GM18868 (cell line): ENCODE data around the gene PPM1J.
A peak's percentile ranks its signal among the peaks of the same experiment; 100 is the strongest.
"Not testable (repeated sequence)": the region's sequence is repeated elsewhere in the genome, so short reads cannot be mapped to it uniquely, and the experiment has no call there.

Experiments used
- ATAC-seq: cut with Tn5 transposase; IDR thresholded peaks from one replicate; pipeline ENCODE4 v1.9.1; 2021; ENCODE audit warnings: mild to moderate bottlenecking, moderate library complexity; ENCODE audit not compliant: unreplicated experiment

PPM1J gene, protein sequence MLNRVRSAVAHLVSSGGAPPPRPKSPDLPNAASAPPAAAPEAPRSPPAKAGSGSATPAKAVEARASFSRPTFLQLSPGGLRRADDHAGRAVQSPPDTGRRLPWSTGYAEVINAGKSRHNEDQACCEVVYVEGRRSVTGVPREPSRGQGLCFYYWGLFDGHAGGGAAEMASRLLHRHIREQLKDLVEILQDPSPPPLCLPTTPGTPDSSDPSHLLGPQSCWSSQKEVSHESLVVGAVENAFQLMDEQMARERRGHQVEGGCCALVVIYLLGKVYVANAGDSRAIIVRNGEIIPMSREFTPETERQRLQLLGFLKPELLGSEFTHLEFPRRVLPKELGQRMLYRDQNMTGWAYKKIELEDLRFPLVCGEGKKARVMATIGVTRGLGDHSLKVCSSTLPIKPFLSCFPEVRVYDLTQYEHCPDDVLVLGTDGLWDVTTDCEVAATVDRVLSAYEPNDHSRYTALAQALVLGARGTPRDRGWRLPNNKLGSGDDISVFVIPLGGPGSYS

GRCh38 chr1:112715264-112716053 is at the start of gene PPM1J:
PPM1J (minus strand) TSS chr1:112715332; CDS start chr1:112715301, 31 bp downstream.
- peak; percentile 64 for ATAC-seq

GRCh38 chr1:112762541-112763500 is 47.7 kb upstream of the PPM1J start:
- ATAC-seq: no peak

GRCh38 chr1:112761714-112762480 is 46.8 kb upstream of the PPM1J start:
- ATAC-seq: no peak

- ATAC-seq: no peak
Observed at GRCh38 chr1:112759228-112759627, 44.1 kb upstream of the PPM1J start.

DNA sequence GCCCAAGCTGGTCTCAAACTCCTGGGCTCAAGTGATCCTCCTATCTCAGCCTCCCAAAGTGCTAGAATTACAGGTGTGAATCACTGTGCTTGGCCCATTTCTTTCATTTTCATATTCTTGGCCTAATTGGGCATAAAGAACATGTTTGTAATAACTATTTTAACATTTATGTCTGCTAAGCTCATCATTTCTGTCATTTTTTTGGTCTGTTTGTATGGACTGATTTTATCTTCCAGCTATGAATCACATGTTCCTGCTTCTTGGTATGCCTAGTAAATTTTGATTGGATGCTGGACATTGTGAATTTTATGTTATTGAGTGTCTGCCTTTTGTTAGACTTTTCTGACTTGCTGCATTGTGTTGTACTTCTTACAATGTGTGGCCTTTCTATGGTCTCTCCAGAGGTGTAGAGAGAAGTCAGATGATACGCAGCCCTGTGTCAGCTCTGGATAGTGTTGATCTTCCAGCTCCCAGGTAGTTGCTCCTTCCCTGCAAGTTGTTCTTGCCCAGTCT is 39.0 kb upstream of the PPM1J start:
- ATAC-seq: no peak

GRCh38 chr1:112748396-112748795 is 33.3 kb upstream of the PPM1J start:
- no peak for ATAC-seq

- no peak for ATAC-seq
Observed at GRCh38 chr1:112744009-112744578, 29.0 kb upstream of the PPM1J start.

DNA sequence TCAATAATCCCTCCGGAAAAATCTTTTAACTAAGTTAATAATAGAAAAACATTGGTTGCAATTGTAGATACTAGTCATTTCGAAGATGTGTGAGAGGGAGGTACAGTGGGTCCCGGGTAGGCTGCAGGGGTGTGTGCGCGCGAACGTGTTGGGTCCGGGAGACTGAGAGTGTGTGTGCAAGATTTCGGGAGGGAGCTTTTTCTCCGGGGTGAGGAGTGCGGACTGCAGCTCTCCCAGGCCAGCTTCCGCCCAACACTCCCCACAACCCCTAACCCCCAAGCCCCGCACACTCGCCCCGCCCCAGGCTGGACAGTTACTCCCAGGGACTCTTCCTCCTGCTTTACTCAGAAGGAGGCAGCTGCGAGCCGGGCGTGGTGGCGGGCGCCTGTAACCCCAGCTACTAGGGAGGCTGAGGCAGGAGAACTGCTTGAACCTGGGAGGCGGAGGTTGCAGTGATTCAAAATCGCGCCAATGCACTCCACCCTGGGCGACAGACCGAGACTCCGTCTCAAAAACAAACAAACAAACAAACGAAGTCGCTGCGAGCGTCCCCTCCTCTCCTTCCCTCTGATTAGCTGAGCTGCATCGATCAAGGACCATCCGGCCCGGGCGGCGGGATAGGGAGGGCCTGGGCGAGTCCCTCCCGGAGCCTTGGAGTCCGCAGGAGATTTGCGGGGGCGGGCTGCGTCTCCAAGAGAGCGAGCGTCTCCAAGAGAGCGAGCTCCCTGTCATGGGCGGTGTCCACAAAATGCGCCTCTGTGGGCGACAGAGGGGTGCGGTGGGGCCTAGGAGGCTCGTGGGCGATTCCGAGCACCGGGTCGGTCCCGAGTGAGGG is 28.3 kb upstream of the PPM1J start:
- ATAC-seq: no peak

DNA sequence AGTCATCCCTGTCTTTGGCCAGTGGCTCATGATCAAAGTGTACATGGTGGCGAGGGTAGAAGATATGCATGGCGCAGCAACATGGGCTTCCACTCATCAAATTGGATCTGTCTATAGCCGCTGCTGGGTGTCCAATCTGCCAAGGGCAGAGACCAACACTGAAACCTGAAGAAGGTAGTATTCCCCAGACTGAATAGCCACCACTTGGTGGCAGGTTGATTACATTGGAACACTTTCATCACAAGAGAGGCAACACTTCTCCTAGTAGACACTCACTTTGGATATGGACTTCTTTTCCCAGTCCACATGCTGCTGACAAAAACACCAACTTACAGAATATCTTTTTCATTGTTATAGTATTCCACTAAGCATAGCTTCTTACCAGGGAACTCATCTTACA is 22.4 kb upstream of the PPM1J start:
- no peak for ATAC-seq

DNA sequence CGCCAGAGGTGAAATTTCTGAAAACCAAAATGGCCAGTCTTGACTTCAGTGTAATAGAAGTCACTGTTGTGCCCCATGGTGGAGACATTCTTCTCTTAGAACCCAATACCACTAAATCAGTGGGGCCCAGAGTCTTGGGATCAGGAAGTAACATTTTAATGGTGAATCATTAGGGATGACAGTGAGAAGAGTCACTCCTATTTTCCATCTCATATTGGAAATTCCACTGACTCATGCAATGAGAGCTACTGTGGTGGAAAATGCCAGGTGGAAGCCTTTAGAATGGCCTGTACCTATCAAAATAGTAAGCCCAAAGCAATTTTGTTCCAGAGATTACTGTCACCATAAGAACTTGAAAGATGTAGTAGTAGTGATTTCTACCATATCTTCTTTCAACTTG is 20.6 kb upstream of the PPM1J start:
- ATAC-seq: no peak

- no peak for ATAC-seq
Observed at GRCh38 chr1:112731451-112731850, 16.3 kb upstream of the PPM1J start.

- ATAC-seq: no peak
Observed at GRCh38 chr1:112729909-112730308, 14.8 kb upstream of the PPM1J start.

- not testable (repeated sequence) for ATAC-seq
Observed at GRCh38 chr1:112729011-112729410, 13.9 kb upstream of the PPM1J start.

DNA sequence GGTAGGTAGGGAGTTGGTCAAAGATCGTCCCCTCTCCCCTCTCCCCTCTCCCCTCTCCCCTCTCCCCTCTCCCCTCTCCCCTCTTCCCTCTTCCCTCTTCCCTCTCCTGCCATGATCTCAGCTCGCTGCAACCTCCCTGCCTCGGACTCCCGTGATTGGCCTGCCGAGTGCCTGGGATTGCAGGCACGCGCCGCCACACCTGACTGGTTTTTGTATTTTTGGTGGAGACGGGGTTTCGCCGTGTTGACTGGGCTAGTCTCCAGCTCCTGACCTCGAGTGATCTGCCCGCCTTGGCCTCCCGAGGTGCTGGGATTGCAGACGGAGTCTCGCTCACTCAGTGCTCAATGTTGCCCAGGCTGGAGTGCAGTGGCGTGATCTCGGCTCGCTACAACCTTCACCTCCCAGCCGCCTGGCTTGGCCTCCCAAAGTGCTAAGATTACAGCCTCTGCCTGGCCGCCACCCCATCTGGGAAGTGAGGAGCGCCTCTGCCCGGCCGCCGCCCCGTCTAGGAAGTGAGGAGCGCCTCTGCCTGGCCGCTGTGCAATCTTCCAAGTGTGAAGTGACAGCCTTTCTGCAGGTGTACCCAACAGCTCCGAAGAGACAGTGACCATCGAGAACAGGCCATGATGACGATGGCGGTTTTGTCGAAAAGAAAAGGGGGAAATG is 13.3 kb upstream of the PPM1J start:
- ATAC-seq: not testable (repeated sequence)

DNA sequence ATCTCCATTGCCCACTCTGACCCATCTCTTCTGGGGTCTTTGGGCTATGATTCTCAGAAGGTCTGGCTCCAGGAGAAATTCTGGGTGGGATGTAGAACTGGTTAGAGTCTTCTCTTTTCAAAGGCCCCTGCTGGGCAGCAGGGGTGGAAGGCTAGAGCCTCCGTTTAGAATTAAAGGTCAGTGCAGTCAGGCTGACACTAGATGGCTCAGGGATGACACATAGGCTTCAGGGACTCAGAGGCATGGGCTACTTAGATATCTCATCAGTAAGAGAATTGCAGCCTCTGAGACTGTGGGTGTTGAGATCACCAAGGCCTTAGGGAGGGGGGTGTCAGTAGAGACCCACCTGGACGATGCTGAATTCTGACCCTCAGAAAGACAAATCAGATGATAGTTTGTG is 12.6 kb upstream of the PPM1J start:
- no peak for ATAC-seq

DNA sequence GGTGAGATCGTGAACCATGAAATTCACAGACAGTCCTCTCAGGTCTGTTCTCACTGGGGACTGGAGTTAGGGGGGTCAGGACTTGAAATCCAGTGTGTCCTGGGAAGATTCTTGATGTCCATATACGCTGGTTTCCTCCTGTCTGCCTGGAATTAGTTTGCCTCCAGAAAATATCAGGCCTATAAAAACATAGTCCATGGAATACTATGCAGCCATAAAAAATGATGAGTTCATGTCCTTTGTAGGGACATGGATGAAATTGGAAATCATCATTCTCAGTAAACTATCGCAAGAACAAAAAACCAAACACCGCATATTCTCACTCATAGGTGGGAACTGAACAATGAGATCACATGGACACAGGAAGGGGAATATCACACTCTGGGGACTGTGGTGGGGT is 9.1 kb upstream of the PPM1J start:
- not testable (repeated sequence) for ATAC-seq

GRCh38 chr1:112723511-112723839 is 8.3 kb upstream of the PPM1J start:
- ATAC-seq: no peak
